ENCODE measurements around the gene COL7A1.

DNA sequence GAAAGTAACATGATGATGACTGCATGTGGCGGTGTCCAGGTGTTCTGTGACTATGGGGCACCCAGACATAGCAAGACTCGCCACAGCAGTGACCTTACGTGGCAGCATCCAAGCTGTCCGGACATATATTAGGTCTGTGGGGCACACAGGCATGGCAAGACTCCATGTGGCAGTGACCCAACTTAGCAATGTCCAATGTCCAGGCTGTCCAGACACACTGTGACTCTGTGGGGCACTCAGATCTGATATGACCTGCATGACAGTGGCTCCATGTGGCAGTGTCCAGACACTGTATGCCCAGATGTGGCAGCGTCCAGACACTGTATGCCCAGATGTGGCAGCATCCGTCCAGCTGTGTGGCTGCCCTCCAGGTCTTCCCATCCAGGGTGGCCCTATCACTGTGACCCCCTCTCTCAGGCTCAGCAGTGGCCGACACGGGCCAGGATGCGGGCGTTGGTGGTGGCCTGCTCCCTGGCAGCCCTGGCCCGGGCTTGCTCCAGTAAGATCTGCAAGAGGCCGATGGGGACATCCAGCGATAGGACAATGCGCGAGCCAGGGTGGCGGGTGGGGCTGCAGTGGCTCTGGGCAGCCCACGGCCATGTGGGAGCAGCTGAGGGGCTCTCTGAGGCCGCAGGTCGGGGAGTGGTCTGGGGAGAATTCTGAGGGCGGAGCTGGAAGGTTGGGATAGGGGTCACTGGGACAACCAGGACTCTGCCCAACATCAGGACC lies 32.6 kb downstream of the COL7A1 start:
- no peak for TF ChIP-seq POLR2A (IDR thresholded peaks at IDR 0.05)
- TF ChIP-seq CTCF (IDR thresholded peaks at IDR 0.05): no peak

All from uterus (tissue), 2 donors.